Small intestine (tissue), 7 donors: Measurements from ENCODE around the gene TOPAZ1. TPM values are rescaled to one million over a fixed set of nuclear protein-coding genes. Genes with fewer than 3 reads are reported as not detected.

ENCODE experiments used
- DNase-seq, 2 donors: peaks; one replicate each; pipeline versions ENCODE4 v3.0.0 to v3.0.0-alpha.2; 2013
- FAIRE-seq: peaks from 2 replicates; lab custom pipeline; 2012; peaks lifted over from hg19 to GRCh38; lab: Jason Lieb, UNC
- H3K27ac ChIP-seq, 3 donors: one replicate each; pipeline ENCODE4 v1.5.1; 2013; ENCODE audit warnings: low read length in 2 of 3, mild to moderate bottlenecking in 2 of 3, control low read depth in 1 of 3, inconsistent platforms in 1 of 3, low read depth in 1 of 3, moderate library complexity in 1 of 3
- H3K27me3 ChIP-seq, 3 donors: one replicate each; pipeline ENCODE4 v1.6.1; 2013; ENCODE audit warnings: low read length in 3 of 3, inconsistent platforms in 1 of 3; ENCODE audit not compliant: control insufficient read depth in 3 of 3, insufficient read depth in 3 of 3
- H3K36me3 ChIP-seq, 3 donors: one replicate each; pipeline ENCODE4 v1.6.1; 2013; ENCODE audit warnings: low read length in 3 of 3, inconsistent platforms in 1 of 3, low read depth in 1 of 3, mild to moderate bottlenecking in 1 of 3, moderate library complexity in 1 of 3; ENCODE audit not compliant: control insufficient read depth in 3 of 3, insufficient read depth in 2 of 3
- H3K4me1 ChIP-seq, 3 donors: one replicate each; pipeline ENCODE4 v1.6.1; 2013; ENCODE audit warnings: low read length in 2 of 3, inconsistent platforms in 1 of 3, low read depth in 1 of 3, mild to moderate bottlenecking in 1 of 3, moderate library complexity in 1 of 3; ENCODE audit not compliant: control insufficient read depth in 3 of 3, insufficient read depth in 2 of 3
- H3K4me3 ChIP-seq, 3 donors: one replicate each; pipeline ENCODE4 v1.5.1; 2013; ENCODE audit warnings: low read length in 3 of 3, control low read depth in 1 of 3, inconsistent platforms in 1 of 3, low read depth in 1 of 3, mild to moderate bottlenecking in 1 of 3, moderate library complexity in 1 of 3
- H3K9me3 ChIP-seq, 2 donors: one replicate each; pipeline ENCODE4 v1.6.1; 2013; ENCODE audit warnings: low read depth in 1 of 2, low read length in 1 of 2; ENCODE audit not compliant: control insufficient read depth in 2 of 2, insufficient read depth in 1 of 2
- WGBS, 3 donors: extraction: QIAGEN DNeasy Blood & Tissue Kit; methylation state at CpG; one replicate each; pipeline ENCODE4 v1.1.7; 2013; 5-methylcytosine and 5-hydroxymethylcytosine counted together
- polyA plus RNA-seq, 4 donors: library from polyadenylated mRNA; stranded (reverse) in 3 of 4; unstranded in 1 of 4; fragments of 200-250 nt in 3 of 4; fragments of 120-200 nt in 1 of 4; gene quantifications; one replicate each; pipeline versions ENCODE4 v1.2.1 to v1.2.3, GENCODE V29; 2013
- donor health status: healthy with polysubstance abuse.
- donor health status: control.
- donor health status: control.
- donor health status: Bipolar disorder and iron deficiency.
- donor health status: healthy.

Gene TOPAZ1
- polyA plus RNA-seq, 4 donors, result not detected

DNA sequence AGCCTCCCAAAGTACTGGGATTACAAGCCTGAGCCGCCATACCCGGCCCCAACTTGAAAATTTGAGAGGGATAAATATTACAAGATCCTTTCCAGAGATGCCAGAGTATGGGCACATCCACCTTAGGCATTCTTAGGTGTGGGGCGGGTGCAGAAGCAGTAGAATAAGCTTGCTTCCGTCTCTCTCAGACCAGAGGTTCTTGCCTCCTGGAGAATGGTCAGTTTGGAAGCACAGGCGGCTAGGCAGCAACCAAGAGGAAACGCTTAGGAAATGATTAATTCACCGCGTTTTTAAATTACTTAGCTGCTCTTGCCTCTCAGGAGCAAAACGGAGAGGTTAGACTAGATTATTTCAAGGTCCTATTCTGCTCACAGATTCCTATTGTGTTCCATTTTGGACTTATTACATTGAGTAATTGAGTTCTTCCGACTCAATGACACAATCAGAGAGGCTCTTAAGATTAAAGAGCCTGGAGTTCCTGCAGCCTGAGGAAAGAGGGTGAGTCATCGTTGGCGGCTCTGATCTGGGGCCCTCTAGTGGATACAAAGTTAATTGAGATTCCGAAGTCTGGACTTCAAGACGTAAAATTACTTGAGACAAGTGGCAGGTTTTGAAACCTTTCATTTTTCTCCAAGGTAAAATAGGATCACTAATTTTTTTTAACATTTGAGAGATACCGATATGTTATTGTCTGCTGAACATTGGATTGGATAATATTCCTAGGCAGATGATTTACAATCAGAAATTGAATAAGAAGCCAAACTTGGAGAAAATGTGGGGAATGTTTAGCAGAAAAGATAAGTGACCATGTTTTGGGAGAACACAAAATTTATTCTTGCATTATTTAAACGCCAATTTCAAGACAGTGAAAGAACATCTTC, 5.8 kb upstream of the TOPAZ1 start:
- Histone ChIP-seq H3K27ac (peak overlapping the region; percentile 36 to 87 (median 68)), H3K4me3 (no peak overlapping the region), H3K36me3 (no peaks in the 10 kb centered on the region), H3K9me3 (peaks cover 0 to 4% of the 10 kb centered on the region in 2 donors), H3K27me3 (no peaks in the 10 kb centered on the region), H3K4me1 (peaks cover 0 to 38% (median 2%) of the 10 kb centered on the region in 3 donors)
- WGBS, 3 donors, result 25 to 37% (median 30%) methylated on average over 16 of the region's 16 CpGs
- DNase-seq (peak; percentile 88 to 93), FAIRE-seq (peak; percentile 94)

DNA sequence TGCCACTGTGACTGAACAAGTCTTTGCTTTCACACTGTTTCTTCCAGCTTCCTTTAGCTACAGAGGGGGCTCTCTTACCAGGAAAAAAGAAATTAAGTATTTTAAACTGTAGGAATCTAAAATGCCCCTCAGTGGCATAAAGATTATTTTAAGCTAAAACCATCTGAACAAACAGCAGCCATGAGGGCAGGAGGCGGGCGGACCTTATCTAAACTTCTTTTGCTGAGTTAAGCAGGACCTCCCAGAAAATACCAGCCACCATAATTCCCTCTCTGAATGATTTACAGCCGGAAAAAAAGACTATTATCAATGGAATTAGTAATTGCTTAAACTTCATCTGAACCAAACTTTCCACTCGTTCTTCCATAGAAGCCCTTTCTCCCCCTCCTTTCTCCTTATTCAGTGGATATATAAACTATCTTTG, 5.2 kb upstream of the TOPAZ1 start:
- Histone ChIP-seq H3K36me3 (no peaks in the 10 kb centered on the region), H3K4me3 (no peak overlapping the region), H3K4me1 (peaks cover 0 to 38% (median 2%) of the 10 kb centered on the region in 3 donors), H3K27me3 (no peaks in the 10 kb centered on the region), H3K9me3 (peaks cover 0 to 4% of the 10 kb centered on the region in 2 donors), H3K27ac (peak overlapping the region in 1 of 3 donors; percentile 87)
- WGBS, 3 donors, result 53 to 66% (median 62%) methylated on average over 4 of the region's 4 CpGs
- no peak for FAIRE-seq
- peak in 1 of 2 donors; percentile 60 for DNase-seq

DNA sequence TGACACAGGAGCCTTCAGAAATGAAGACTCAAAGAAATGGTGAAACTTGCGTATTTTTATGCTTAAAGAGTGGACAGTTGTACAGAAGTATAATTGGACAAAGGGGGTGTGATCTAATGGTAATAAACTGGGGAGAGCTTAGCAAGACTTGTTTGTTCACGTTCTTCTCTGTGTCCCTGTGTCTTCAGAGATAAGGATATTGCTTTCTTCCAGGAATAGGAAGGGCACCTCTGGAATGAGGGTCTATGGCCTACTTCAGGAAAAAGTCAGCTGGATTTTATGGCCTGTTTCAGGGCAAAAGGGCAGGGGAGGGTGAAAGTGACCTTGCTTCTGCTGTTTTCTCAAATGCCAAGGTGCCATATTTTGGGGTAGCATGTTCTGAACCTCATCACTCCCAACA, 4.5 kb upstream of the TOPAZ1 start:
- H3K4me3 ChIP-seq, result no peak overlapping the region
- H3K36me3 ChIP-seq, result no peaks in the 10 kb centered on the region
- H3K4me1 ChIP-seq, result peaks cover 0 to 38% (median 2%) of the 10 kb centered on the region in 3 donors
- 47 to 67% (median 53%) methylated on average over 2 of the region's 2 CpGs for WGBS, 3 donors
- FAIRE-seq (no peak), DNase-seq (peak in 1 of 2 donors; percentile 87)
- H3K27ac ChIP-seq, result peak overlapping the region in 1 of 3 donors; percentile 87
- H3K9me3 ChIP-seq, result peaks cover 0 to 4% of the 10 kb centered on the region in 2 donors
- no peaks in the 10 kb centered on the region for H3K27me3 ChIP-seq

DNA sequence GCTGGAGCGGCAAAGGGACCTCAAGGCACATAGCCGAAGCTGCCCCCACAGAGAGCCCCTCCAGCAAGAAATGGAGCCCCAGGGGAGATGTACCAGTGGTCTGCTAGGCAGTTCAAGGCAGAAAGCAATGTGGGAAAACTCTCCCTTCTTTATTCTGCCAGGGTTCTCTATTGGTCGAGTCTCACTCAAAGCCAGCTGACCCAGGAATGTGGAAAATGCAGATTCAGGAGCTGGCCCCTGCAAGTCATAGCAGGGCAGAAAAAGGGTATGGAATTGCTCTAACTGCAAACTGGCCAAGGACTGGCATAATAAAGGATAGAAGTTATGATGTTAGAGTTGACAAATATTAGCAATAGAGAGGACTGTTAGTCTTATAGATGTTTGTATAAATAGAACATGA, 4.0 kb upstream of the TOPAZ1 start:
- Histone ChIP-seq H3K4me3 (no peak overlapping the region), H3K27ac (peak overlapping the region in 1 of 3 donors; percentile 87), H3K27me3 (no peaks in the 10 kb centered on the region), H3K9me3 (peaks cover 0 to 4% of the 10 kb centered on the region in 2 donors), H3K36me3 (no peaks in the 10 kb centered on the region), H3K4me1 (peaks cover 0 to 35% (median 2%) of the 10 kb centered on the region in 3 donors)
- 70 to 90% (median 85%) methylated on average over 3 of the region's 3 CpGs for WGBS, 3 donors
- FAIRE-seq (no peak), DNase-seq (no peak)

DNA sequence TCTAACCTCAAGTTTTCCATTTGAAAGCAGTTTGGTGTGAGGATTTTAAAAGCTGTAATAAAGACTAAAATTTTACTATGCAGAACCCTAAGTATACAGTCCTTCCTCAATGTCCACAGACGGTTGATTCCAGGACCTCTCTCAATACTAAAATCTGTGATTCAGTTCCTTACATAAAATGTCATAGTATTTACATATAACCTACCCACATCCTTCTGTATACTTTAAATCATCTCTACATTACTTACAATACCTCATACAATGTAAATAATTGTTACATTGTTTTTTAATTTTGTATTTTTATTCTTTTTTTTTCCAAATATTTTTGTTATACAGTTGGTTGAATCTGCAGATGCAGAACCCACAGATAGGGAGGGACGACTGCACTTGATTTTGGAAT, 2.8 kb upstream of the TOPAZ1 start:
- Histone ChIP-seq H3K27ac (no peak overlapping the region), H3K36me3 (no peaks in the 10 kb centered on the region), H3K27me3 (no peaks in the 10 kb centered on the region), H3K4me3 (no peak overlapping the region), H3K9me3 (peaks cover 0 to 4% of the 10 kb centered on the region in 2 donors), H3K4me1 (peaks cover 0 to 32% (median 2%) of the 10 kb centered on the region in 3 donors)
- WGBS, 3 donors, result 49 to 72% (median 68%) methylated on average over 2 of the region's 2 CpGs
- no peak for DNase-seq
- FAIRE-seq, result no peak

DNA sequence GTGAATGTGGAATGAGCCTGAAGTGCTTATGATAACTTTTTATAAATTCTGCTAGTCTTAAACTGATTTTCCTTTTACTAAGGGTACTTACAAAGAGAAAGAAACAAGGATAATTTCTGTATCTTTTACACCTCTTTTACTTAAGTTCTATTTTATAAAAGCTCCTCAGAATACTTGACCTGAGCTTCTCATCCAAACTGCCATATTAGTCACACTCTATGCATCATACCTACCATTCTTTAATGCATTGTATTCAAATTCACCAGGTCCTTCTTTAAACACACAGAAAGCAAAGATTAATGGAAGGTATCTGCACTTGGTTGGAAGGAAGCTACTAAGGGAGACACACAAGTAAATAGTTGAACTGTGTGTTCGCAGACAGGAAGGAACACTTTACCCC, 1.6 kb upstream of the TOPAZ1 start:
- Histone ChIP-seq H3K27me3 (no peaks in the 10 kb centered on the region), H3K36me3 (no peaks in the 10 kb centered on the region), H3K9me3 (peaks cover 0 to 4% of the 10 kb centered on the region in 2 donors), H3K4me3 (no peak overlapping the region), H3K27ac (no peak overlapping the region), H3K4me1 (peaks cover 0 to 25% (median 2%) of the 10 kb centered on the region in 3 donors)
- WGBS, 3 donors, result 75 to 91% (median 86%) methylated on average over 1 of the region's 1 CpG
- DNase-seq, result no peak
- no peak for FAIRE-seq

DNA sequence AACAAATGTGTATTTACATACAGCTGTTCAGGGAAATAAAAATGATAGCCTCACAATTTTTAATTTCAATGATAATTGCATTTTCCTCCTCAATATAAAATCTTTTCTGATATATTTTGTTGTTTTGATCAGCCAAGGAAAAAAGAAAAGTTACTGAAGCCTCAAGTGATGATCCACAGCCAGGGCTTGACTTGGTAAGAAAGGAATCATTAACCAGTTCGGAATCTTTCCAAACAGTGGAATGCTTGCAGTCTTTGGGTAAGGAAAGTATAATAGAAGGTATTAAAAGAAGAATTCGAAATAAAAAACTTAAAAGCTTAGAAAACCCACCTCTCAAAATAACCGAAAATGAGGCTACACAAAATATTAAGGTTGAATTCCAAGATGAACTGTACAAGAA, 1.0 kb downstream of the TOPAZ1 start:
- no peak for FAIRE-seq
- H3K36me3 ChIP-seq, result no peaks in the 10 kb centered on the region
- peaks cover 0 to 3% of the 10 kb centered on the region in 2 donors for H3K9me3 ChIP-seq
- 63 to 76% (median 72%) methylated on average over 3 of the region's 3 CpGs for WGBS, 3 donors
- H3K27me3 ChIP-seq, result no peaks in the 10 kb centered on the region
- no peak overlapping the region for H3K4me3 ChIP-seq
- DNase-seq, result no peak
- H3K4me1 ChIP-seq, result peaks cover 0 to 5% (median 0%) of the 10 kb centered on the region in 3 donors
- no peak overlapping the region for H3K27ac ChIP-seq

DNA sequence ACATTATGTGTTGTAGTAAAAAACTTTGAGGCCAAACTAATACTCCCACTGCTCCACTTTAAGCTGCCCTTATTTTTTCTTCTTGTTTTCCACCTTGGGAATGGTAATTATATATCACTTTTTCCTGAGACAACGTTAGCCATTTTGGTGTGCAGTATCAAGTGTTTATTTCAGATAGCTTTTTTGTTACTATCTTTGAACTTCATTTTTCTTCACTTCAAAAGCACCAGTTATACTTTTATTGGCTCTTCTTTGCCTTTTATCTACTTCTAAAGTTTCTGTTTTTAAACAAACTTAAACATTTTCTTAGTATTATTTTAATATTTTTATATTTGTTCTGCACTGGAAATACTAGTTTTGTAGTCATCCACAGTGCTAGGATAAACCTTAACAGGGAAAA, 6.5 kb downstream of the TOPAZ1 start:
- FAIRE-seq (no peak), DNase-seq (no peak)
- Histone ChIP-seq H3K4me1 (peaks cover 0 to 5% (median 2%) of the 10 kb centered on the region in 3 donors), H3K27me3 (no peaks in the 10 kb centered on the region), H3K9me3 (peaks cover 0 to 5% of the 10 kb centered on the region in 2 donors), H3K27ac (no peak overlapping the region), H3K4me3 (no peak overlapping the region), H3K36me3 (no peaks in the 10 kb centered on the region)
- WGBS, 3 donors, result 54 to 77% (median 66%) methylated on average over 1 of the region's 1 CpG
